Activated T-cell treated with anti-CD3 and anti-CD28 coated beads for 24 hours (primary cell): ENCODE results near the gene LIMA1.

ENCODE experiments used
- DNase-seq: peaks from one replicate; pipeline ENCODE4 v3.0.0-alpha.2; 2020; ENCODE audit warnings: low read depth

LIMA1 gene

DNA sequence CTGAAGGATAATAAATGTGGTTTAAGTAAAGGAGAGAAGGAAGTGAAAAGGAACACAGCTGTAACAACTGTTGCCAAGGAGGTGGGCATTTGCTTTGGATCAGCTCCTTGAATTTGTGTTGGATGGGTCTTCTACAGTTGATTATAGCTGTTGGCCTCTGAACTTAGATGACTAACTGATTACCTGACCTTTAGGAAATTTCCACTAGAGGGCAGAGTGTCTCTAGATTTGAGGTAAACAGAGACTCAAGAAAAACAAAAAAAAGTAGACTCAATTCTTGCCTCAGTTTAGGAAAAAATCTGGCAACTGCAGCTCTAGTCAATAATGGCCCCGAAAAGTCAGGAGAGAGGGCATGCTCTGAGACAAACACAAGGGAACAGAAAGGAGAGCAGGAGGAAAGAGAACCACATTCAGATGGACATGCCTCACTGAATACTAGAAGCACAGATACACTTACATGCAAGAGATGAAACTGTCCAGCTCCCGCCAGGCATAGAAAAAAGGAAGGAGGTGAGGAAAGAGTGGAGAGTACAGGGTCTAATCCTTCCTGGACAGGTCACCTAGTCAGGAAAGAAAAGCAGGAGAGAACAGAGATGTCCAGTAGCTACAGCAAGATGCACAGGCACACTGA, 150.7 kb downstream of the LIMA1 start:
- no peak for DNase-seq

- DNase-seq, result no peak
Measured at GRCh38 chr12:50129290-50129689, 154.0 kb downstream of the LIMA1 start.

DNA sequence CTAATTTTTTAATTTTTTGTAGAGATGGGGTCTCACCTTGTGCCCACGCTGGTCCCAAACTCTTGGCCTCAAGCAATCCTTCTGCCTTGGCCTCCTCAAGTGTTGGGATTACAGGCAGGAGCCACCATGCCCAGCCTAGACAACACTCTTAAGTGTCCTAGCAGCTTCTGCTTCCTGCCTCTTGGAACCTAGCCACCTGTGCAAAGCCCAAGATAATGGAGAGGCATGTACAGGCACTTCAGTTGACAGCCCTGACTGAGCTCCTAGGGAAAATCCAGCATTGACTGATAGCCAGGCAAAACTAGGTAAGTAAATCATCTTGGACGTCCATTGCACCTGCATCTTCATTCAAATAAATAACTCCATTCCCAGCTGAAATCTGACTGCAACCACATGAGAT, 155.8 kb downstream of the LIMA1 start:
- no peak for DNase-seq
